NOMO-1 (cell line): ENCODE measurements around the gene CLCNKA.
"Not testable (repeated sequence)": the region's sequence is repeated elsewhere in the genome, so short reads cannot be mapped to it uniquely, and the experiment has no call there.

Experiments
- DNase-seq, 2 experiments: peaks; one replicate each; lab custom pipeline; 2025; ENCODE audit not compliant: unreplicated experiment in 2 of 2; lab: John Stamatoyannopoulos, UW

The CLCNKA gene

DNA sequence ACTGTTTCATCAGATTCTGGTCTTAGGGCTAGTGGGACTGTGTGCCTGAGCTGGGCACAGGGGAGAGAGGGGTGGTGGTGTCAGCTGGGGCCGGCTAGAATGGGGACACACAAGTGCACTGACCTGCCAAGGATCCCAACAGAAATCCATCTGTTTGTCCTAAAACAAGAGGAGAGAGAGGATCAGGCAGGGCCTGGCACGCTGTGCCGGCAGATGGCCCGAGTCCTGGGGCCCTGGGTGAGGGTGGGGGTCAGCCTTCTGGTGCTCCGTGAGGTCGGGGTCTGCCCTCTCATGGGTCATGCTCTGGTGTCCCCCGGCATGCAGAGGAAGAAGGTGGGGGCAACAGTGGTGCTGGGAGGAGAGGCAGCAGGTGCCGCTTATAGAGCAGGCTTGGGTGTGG lies 18.0 kb downstream of the CLCNKA start:
- DNase-seq, result not testable (repeated sequence)

DNA sequence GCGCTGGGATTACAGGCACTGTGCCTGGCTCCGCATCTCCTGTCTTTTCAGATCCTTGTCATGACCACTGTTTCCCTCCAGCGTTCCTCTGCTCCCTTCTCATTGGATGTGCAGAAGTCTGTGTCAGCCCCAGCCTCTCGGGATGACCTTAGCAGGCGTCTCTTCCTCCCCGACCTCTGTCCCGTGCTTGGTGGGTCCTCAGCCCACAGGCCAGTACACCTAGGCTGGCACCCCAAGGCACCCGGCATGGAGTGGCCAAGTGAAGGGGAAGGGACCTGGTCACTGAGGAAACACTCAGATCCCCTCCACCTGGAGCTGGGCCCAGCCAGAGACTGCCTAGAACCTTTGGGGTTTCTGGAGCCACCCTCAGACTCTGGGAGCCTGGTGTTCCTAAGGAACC lies 19.4 kb downstream of the CLCNKA start:
- DNase-seq, result no peak

DNA sequence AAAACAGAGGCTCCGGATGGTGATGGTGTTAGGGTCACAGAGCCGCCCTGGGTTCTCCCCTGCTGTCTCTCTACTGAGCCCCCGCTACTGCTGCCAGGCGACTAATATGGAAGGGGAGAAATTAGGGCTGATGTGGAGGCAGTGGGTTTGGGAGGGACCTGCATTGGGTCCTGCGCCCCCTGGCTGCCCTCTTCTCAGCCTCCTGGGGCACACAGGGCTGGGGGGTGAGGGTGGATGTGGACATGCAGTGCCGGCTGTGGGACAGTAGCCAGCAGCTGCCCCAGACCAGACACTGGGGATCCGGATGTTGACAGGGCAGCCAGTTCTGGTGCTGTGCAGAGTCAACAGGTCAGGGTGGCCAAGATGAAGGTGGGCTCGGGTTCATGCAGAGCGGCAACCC lies 20.3 kb downstream of the CLCNKA start:
- no peak for DNase-seq

DNA sequence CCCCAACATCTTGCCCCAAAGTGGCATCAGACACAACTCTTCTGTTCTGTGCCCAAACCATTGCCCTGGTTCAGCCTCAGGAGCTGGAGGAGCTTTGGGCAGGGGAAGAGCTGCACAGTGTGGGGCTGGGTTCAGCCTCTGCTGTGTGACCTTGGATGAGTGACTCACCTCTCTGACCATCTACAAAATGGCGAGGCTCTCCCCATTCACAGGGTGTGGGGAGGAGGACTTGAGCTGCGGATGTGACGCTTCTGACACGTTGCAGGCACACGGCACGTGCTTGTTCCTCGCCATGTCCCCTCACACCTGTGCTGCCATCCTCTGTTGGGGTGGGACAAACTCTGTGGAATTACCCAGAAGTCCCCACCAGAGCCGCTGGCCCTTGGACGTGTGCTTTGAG lies 20.8 kb downstream of the CLCNKA start:
- DNase-seq, result not testable (repeated sequence)

DNA sequence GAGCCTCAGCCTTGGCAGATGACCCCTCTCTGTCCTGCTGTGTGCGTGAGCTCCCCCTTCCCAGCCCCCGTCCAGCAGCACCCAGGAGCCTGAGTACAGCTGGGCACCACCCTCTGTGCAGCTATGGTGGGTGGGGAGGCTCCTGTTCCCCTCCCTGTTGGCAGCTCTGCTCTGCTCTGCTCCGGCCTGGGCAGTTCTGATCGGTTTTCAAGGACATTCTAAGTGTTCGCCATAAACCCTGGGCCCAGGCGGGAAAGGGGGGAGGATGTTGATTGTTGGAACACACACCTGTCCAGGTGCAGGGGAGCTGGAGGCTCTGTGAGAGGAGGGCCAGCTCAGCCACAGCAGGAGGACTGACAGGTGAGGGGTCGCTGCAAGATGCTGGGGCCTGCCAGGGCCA lies 21.7 kb downstream of the CLCNKA start, which contains the start of gene CLCNKB:
Gene CLCNKB (plus strand): TSS at position 262 of the 400 bp plus-strand sequence. CDS start 711 bp downstream, outside the sequence.
- DNase-seq, result no peak

DNA sequence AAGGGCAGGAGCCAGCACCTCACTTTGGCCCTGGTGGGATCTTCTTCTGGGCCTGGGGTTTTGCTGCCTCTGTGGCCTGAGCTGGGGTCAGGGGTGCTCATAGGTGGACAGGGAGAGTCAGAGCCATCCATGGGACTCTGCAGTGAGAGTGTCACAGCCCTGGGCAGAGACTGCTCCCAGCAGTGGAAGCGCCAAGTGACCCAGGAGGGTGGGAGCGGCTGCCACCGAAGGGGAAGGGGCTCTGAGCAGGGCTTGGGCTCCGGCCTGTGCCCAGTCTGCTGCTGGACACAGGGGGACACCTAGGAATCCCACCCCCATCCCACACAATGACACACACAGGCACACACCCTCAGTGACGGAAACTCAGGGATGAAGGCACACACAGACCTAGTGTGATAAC lies 22.1 kb downstream of the CLCNKA start:
- DNase-seq, result no peak

DNA sequence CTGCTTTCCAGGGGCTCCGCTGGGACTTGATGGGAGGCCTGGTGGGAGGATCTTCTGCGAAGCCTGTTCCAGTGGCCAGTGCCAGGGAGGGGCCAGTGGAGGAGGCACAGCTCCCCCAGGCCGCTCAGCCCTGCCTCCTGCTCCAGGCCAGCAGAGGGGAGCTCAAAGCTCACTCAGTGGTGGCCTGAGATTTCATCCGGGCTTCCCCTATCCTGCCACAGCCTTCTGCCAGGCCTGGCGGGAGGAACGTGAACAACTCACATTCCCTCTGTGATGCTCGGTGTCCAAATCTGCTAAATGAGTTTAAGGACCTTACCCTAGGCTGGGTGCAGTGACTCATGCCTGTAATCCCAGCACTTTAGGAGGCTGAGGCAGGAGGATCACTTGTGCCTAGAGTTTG lies 25.0 kb downstream of the CLCNKA start:
- no peak for DNase-seq

DNA sequence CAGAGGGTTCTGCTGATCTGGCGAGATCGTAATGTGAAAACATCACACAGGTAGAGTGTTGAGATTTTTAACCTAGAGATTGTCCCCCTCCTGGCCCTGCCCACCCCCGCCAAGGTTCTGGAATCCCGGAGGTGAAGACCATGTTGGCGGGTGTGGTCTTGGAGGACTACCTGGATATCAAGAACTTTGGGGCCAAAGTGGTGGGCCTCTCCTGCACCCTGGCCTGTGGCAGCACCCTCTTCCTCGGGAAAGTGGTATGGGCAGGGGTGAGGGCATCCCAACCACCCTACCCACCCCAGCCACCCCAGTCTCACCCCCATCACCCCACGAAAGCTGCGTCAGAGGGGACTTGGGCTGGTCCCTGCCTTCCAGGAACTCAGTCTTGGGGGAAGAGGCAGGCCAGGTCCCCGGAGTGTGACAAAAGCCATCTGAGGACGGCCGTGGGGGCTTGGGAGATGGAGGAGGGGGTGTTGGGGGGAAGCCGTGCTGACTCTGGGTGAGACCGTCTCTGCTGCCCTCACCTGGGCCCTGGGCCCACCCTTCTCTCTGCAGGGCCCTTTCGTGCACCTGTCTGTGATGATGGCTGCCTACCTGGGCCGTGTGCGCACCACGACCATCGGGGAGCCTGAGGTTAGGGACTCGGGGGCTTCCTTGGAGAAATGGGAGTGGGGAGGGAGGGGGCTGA lies 26.1 kb downstream of the CLCNKA start:
- no peak for DNase-seq

DNA sequence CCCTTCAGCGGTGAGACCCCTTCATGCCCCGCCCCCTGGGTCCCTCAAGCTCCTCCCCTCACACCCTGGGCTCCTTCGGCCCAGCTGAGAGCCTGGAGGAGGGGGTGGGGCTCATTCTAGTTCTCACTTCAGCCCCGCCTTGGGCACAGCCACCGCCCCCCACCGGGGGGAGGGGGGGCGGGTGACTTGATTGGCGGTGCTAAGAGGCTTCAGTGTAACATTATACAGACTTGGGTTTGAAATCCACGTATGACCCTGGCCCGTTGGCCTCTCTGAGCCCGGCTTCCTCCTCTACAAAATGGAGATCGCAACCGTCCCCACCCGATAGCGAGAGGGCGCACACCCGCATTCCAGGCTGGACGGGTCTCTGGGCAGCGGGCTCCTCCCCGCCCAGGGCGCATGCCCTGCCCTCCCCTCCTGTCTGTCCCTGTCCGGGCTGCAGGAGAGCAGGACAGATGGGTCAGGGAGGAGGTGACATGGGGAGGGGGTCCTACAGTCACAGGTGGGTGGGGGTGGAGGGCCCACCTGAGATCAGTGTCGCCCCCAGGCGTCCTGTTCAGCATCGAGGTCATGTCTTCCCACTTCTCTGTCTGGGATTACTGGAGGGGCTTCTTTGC lies 26.8 kb downstream of the CLCNKA start:
- DNase-seq, result peak in 1 of 2 experiments; percentile 28

DNA sequence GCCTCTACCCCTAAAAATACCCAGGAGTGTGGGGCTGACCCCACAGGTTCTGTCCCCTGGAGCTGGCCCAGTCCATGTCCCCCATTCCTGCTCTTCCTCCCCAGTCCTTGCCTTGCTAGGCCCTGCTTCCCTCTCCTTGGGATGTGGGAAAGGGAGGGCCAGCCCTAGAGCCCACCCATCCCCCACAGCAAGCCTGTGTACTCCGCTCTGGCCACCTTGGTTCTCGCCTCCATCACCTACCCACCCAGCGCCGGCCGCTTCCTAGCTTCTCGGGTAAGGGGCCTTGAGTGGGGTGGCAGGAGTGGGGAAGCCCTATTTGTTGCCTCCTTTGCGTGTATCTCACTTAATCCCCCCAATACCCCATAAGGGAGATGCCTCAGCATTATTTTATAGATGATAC lies 28.5 kb downstream of the CLCNKA start:
- DNase-seq, result no peak

DNA sequence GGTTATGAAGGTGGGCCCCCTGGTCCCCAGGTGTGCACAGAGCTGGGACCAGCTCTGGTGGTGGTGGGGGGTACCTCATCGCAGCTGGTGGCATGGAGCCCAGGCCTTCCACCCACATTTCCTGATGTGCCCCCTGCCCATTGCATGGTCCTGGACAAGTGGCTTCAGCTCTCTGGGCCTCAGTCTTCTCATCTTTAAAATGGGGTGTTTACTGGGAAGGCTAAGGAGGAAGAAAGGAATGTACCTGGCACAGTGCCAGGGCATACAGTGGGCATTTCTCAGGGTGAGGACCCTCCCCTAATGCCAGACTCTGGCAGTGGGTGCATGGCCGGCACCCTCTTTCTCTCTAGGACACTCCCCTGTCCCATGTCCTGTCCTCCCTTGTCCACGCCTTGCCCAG lies 29.2 kb downstream of the CLCNKA start:
- DNase-seq, result no peak

DNA sequence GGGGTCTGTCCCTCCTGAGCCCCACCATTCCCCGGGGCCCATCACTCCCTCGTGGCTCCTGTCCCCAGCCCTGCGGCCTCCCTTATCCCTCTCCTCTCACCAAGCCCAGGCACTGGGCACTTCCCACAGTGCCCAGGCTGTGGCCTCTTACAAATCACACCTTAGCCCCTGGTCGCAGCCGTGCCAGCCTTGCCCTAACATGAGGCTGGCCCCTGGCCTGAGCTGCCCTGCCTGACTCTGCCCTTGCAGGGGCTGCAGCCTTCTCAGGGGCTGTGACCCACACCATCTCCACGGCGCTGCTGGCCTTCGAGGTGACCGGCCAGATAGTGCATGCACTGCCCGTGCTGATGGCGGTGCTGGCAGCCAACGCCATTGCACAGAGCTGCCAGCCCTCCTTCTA lies 30.1 kb downstream of the CLCNKA start:
- not testable (repeated sequence) for DNase-seq

DNA sequence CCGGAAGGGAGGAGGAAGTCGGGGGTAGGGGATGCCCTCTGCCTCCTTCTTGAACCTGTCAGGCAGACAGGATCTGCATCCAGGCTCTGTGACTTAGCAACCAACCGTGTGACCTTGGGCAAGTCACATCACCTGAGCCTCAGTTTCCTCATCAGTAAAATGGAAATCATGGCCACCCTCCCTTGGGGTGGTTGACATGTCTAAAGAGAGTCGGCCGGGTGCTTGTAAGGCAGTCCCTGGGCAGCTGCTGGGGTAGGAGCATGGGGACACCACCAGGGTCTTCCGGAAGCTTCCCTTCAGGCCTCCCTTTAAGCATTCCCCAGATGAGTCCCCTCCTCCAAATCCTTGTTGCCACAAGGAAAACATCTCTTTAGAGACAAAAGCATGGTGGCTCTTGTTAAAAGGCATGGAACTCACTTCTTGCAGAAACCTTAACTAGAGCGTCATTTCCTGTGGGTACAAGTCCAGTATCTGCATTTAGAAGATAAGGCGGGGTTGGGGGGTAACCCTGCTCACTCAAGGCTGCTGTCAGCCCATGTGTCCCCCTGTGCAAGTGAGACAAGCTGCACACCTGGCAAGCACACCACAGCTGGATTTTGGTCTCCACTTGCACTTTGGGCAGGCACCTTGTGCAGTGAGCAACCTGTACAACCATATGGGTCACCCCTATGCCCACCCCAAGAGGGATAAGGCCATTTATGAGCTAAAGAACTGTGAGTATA lies 32.1 kb downstream of the CLCNKA start:
- no peak for DNase-seq

DNA sequence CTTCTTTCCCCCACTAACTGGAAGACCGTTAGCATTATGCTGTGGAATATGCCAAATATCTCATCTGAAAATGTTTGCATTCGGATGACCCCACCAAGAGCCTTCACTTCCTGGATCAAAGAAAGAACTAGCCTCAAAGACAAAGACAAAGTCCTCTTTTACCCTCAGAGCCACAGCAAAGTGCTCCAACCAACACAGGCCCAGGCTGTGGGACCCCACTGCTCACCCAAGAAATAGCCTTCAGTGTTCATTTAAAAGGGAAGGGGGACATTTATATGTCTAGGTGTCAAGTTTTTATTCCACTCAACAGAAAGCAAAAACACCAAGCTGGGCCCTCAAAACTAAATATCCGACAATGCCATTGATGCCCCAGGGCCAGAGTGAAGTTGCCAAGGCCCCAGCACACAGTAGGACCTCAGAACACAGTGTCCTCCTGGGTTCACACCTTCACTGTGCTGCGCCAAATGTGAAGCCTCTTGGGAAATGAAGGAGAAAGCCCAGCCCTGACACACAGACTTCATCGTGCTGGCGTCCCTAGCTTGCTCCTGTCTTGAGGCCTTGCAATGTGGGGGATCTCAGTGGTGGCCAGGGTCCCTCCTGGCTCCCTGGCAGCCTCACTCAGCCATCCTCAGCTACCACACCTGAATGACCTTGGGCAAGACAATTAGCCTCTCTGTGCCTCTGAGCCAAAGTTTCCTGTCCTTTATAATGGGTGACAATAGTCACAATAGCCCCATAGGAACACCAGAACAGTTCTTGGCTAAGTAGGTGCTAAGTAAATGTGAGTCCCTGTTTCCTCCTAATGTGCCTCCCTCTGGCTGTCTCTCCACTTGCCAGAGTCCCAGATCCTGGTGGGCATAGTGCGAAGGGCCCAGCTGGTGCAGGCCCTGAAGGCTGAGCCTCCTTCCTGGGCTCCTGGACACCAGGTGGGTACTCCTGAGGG lies 33.0 kb downstream of the CLCNKA start:
- DNase-seq, result no peak

DNA sequence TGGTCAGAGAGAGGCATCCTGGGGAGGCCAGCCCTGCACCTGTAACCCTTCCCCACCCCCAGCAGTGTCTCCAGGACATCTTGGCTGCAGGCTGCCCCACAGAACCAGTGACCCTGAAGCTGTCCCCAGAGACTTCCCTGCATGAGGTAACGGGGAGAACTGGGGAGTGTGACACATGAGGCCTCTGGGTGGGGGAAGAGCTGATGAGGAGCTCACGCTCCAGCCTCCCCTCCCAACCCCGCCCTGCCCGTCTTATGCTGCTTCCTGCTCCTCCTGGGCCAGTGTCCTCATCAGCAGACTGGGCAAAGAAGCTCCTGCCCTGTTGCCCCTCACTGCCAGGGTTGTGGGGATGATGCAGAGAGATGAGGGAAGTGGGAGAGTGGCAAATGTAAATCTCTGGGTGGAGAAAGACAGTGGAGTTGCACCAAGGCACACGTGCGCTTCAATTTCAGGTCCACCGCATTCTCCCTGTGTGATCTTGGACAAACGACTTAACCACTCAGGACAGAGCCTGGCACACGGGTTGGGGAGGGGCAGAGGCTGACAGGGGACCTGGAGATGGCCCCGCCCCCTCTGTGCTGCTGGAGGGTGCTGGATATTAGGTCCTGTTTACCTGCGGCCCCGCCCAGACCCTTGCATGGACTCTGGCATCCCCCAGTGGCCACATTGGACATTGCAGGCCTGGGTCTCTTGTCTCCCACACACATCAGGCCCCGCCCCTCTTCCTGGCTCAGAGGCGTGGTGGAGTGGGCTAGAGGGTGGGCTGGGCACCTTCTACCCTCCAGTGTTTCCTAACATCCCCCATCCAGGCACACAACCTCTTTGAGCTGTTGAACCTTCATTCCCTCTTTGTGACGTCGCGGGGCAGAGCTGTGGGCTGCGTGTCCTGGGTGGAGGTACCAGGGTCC lies 34.0 kb downstream of the CLCNKA start:
- peak; percentile 34 to 58 for DNase-seq

DNA sequence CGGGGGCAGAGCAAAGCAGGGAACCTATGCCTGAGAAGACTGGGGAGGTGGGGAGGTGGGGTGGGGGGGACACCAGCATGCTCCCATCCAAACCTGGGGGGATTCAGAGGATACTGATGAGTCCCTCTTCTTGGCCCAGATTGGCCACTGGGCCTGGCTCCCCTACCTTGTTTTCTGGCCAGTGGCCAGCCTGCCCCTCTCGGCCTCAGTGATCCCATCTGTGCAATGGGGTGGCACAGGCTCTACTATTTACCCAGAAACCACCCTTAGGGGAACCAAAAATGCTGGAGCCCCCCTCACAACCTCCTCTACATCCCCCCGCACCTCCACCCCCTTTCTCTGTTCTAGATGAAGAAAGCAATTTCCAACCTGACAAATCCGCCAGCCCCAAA lies 34.7 kb downstream of the CLCNKA start:
- not testable (repeated sequence) for DNase-seq

DNA sequence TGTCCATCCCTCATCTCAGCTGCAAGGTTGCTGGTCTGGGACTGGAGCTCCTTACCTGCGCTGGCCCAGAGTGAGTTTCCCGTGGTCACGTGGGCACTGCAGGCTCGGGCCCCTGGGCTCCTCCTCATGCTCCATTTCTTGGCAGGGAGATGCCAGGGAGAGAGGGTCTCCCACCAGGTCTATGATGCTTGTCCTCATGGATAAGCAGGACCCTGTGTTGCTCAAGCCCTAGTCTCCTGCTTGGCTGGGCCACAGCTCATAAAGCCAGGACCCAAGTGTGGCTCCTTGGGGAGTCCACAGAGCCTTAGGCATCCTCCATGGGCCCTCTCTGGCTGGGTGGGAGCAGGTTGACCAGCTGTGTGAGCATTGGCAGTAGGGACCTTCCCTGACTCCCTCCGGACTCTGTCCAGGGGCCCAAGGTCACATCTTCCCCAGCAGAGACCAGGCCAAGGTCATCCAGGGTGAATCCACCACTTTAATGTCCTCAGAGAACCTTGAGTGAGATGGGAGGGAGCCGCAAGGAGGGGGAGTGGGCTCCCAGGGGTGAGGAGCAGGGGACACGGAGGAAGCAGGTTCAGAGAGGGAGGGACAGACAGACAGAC lies 35.6 kb downstream of the CLCNKA start:
- DNase-seq, result not testable (repeated sequence)

DNA sequence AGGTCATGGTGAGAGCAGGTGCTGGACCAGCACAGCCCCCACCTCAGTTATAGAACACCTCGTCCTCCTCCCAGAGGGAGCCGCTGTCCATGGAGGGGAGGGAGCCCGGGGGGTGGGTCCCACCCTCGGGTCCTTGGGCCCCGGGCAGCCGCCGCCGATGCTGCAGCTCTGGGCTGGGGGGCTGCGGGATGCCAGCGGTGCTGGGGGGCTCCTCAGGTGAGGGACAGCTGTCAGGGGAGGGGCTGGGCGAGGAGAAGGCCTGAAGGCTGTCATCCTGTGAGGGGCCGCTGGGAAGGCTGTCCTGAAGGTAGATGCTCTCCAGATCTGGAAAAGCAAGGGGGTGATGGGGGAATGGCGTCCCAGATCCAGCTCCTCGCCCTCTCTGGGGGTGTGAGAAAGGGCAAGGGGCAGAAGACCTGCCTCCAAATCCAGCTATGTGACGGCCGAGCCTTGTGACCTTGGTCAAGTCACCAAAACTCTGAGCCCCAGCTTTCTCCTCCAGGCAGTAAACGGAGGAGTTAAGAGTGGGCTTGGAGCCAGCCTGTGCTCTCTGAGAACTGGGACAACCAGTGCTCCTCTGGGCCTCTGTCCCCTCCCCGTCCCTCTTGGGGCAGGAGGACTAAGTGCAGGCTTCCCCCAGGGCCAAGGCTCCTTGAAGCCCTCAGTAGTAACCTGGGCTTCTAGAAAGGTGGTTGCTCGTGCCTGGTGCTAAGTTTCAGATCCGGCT lies 36.7 kb downstream of the CLCNKA start:
- not testable (repeated sequence) for DNase-seq

DNA sequence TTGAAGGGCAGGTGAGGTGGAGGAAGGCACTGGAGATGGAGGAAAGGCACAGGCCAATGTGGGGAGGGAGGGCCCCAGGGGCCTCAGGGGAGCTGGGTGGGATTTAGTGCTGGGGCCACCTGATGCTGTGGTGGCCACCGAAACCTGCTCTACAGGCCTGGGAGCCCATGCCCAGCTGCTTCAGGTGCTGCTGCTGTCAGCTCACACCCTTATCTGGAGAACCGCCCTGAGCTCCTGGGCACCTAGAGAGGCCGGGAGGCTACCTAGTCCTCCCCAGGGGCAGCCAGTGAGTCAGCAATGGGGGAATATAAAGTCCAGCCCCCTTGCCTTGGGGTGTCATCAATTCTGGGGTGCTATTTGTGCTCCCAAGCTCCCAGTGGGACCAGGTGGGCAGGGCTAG lies 39.4 kb downstream of the CLCNKA start:
- DNase-seq, result no peak
